Uterus (tissue), 4 donors: ENCODE results near the gene MRPL34. TPM values are rescaled to one million over a fixed set of nuclear protein-coding genes. Genes with fewer than 3 reads are reported as not detected.
A peak's percentile ranks its signal among the peaks of the same experiment; 100 is the strongest.

Experiments
- DNase-seq, 2 donors: peaks; one replicate each; pipeline ENCODE4 v3.0.0-alpha.2; 2019 to 2020
- H3K27ac ChIP-seq, 2 donors: fragments of 200-600 bp; sonication (generic); 1 replicate in 1 of 2; 2 replicates in 1 of 2; pipeline ENCODE4 v1.5.1; 2016 to 2018
- H3K27me3 ChIP-seq, 2 donors: fragments of 200-600 bp; sonication (generic); one replicate each; pipeline ENCODE4 v1.5.1; 2018 to 2019; ENCODE audit warnings: control low read depth in 1 of 2
- H3K36me3 ChIP-seq, 2 donors: fragments of 200-600 bp; sonication (generic); one replicate each; pipeline ENCODE4 v1.5.1; 2019; ENCODE audit warnings: control low read depth in 1 of 2
- H3K4me1 ChIP-seq, 2 donors: fragments of 200-600 bp; sonication (generic); one replicate each; pipeline ENCODE4 v1.5.1; 2018 to 2019; ENCODE audit warnings: control low read depth in 1 of 2
- H3K4me3 ChIP-seq, 2 donors: fragments of 200-600 bp; sonication (generic); 1 replicate in 1 of 2; 2 replicates in 1 of 2; pipeline ENCODE4 v1.5.1; 2018 to 2019; ENCODE audit warnings: mild to moderate bottlenecking in 1 of 2
- H3K9me3 ChIP-seq, 2 donors: fragments of 200-600 bp; sonication (generic); one replicate each; pipeline ENCODE4 v1.5.1; 2019; ENCODE audit warnings: control low read depth in 1 of 2
- POLR2A ChIP-seq, 2 donors: fragments of 450-650 bp; IDR thresholded peaks; one replicate each; pipeline ENCODE4 v1.6.1; 2016; ENCODE audit warnings: antibody characterized with exemption in 2 of 2, mild to moderate bottlenecking in 1 of 2, moderate library complexity in 1 of 2
- intact Hi-C: fragments of 100-400 bp; cut with DNase I; formaldehyde crosslinking; loops from one replicate; pipeline ENCODE4 v1.15.1; 2023; ENCODE audit warnings: low total_unique reads
- total RNA-seq, 4 donors: library from RNA; depleted of rRNA in 3 of 4; stranded (reverse); fragments of >200 nt in 3 of 4; gene quantifications; one replicate each; pipeline versions ENCODE4 v1.1.0 to v1.2.4, GENCODE V29; 2014 to 2023
- TF ChIP-seq, protein P1 (sequence below), 4 experiments: fragments of 200-600 bp in 2 of 4; fragments of 450-650 bp in 2 of 4; sonication (generic) in 2 of 4; IDR thresholded peaks; one replicate each; pipeline ENCODE4 v1.5.1; 2016 to 2019; ENCODE audit warnings: antibody characterized with exemption in 4 of 4, mild to moderate bottlenecking in 2 of 4, moderate library complexity in 1 of 4
- donor health status: DM: yes; HTN: yes; CAD: no.

The MRPL34 gene
- total RNA-seq, 4 donors from 2014 or later = 30.9 to 289 (median 97.2) TPM

GRCh38 chr19:17332677-17333581 is 27.3 kb downstream of the MRPL34 start:
- TF ChIP-seq, protein P1, sequence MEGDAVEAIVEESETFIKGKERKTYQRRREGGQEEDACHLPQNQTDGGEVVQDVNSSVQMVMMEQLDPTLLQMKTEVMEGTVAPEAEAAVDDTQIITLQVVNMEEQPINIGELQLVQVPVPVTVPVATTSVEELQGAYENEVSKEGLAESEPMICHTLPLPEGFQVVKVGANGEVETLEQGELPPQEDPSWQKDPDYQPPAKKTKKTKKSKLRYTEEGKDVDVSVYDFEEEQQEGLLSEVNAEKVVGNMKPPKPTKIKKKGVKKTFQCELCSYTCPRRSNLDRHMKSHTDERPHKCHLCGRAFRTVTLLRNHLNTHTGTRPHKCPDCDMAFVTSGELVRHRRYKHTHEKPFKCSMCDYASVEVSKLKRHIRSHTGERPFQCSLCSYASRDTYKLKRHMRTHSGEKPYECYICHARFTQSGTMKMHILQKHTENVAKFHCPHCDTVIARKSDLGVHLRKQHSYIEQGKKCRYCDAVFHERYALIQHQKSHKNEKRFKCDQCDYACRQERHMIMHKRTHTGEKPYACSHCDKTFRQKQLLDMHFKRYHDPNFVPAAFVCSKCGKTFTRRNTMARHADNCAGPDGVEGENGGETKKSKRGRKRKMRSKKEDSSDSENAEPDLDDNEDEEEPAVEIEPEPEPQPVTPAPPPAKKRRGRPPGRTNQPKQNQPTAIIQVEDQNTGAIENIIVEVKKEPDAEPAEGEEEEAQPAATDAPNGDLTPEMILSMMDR (IDR thresholded peaks at IDR 0.05) = no peak
- no peak for TF ChIP-seq POLR2A (IDR thresholded peaks at IDR 0.05)
- Histone ChIP-seq H3K9me3 (no peaks in the 10 kb centered on the region), H3K27ac (no peak overlapping the region), H3K27me3 (peaks cover 0 to 12% of the 10 kb centered on the region in 2 donors), H3K4me3 (no peak overlapping the region), H3K4me1 (peaks cover 0 to 18% of the 10 kb centered on the region in 2 donors), H3K36me3 (no peaks in the 10 kb centered on the region)
- intact Hi-C loops = no loop called here
- no peak for DNase-seq

- H3K27ac ChIP-seq = peak overlapping the region in 1 of 2 donors; percentile 30
- DNase-seq = no peak
- no peaks in the 10 kb centered on the region for H3K9me3 ChIP-seq
- H3K27me3 ChIP-seq = peaks cover 0 to 12% of the 10 kb centered on the region in 2 donors
- H3K4me3 ChIP-seq = peak overlapping the region; percentile 34 to 59
- H3K4me1 ChIP-seq = peaks cover 0 to 17% of the 10 kb centered on the region in 2 donors
- no peaks in the 10 kb centered on the region for H3K36me3 ChIP-seq
- TF ChIP-seq, protein P1 (IDR thresholded peaks at IDR 0.05) = no peak
- no peak for TF ChIP-seq POLR2A (IDR thresholded peaks at IDR 0.05)
- intact Hi-C loops = no loop called here
These were observed 28.1 kb downstream of the MRPL34 start for GRCh38 chr19:17333611-17334413.

DNA sequence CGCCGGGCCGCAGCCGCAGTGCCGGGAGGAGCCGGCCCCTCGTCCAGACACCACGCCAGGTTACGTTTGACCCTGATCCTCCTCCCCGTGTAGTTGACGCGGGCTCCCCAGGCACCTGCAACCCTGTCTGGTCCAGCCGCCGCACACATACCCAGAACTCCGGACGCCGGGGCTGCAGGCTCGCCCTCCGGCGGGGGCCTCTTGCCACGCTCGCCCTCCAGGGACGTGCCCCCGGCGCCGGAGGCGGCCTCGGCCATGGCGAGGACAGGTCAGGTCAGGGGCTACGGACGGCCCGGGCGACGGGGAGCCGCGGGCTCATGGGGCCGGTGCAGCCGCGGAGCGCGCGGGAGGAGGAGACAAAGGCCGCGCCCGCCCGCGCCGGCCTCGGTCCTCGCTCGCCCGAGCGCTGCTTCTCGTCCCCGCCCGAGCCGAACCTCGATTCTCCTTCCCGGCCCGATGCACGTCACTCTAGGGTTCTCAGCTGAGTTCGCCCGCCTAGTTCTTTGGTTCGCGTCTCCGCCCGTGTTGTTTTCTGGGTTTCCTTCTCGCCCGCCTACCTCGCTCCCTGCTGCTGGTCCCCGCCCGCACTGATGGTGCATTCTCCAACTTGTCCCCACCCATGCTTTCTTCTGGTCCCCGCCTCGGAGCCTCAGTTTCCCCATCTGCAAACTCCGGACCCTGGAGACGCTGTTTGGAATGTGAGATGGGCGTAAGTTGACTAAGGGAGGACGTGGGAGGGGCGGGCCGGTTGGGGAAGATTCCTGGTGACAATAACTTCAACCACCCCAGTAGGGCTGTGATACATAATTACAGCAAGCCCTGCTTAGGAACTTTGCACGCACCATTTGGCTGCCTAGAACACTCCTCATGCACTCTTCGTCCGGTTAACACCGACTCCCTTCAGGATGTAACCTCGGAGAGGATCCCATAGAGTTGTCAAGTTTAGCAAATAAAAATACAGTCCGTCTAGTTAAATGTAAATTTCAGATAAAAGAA is 29.0 kb downstream of the MRPL34 start, which contains the start of gene ANO8:
TSS of gene ANO8 (minus strand) at position 442 of the 996 bp plus-strand sequence. CDS start at position 257, 185 bp downstream.
- H3K27ac ChIP-seq = peak within 1 kb of the TSS; percentile 30 to 33
- H3K36me3 ChIP-seq = no peaks in the 10 kb centered on the region
- TF ChIP-seq, protein P1 (IDR thresholded peaks at IDR 0.05) = peak in 1 of 4 experiments; percentile 3
- peak; percentile 40 to 45 for TF ChIP-seq POLR2A (IDR thresholded peaks at IDR 0.05)
- intact Hi-C loops = no loop called here
- H3K4me3 ChIP-seq = peak within 1 kb of the TSS; percentile 34 to 59
- peak; percentile 91 to 97 for DNase-seq
- H3K27me3 ChIP-seq = peaks cover 0 to 3% of the 10 kb centered on the region in 2 donors
- H3K4me1 ChIP-seq = peaks cover 0 to 13% of the 10 kb centered on the region in 2 donors
- no peaks in the 10 kb centered on the region for H3K9me3 ChIP-seq

- intact Hi-C loops = no loop called here
- TF ChIP-seq POLR2A (IDR thresholded peaks at IDR 0.05) = no peak
- TF ChIP-seq, protein P1 (IDR thresholded peaks at IDR 0.05) = no peak
- no peaks in the 10 kb centered on the region for H3K36me3 ChIP-seq
- H3K4me3 ChIP-seq = no peak overlapping the region
- peaks cover 0 to 13% of the 10 kb centered on the region in 2 donors for H3K4me1 ChIP-seq
- H3K9me3 ChIP-seq = no peaks in the 10 kb centered on the region
- no peaks in the 10 kb centered on the region for H3K27me3 ChIP-seq
- H3K27ac ChIP-seq = no peak overlapping the region
- DNase-seq = no peak
These were observed 29.9 kb downstream of the MRPL34 start for GRCh38 chr19:17335575-17335974.
